ENCODE results near the gene USP19. TPM values are rescaled to one million over a fixed set of nuclear protein-coding genes. Genes with fewer than 3 reads are reported as not detected.
A peak's percentile ranks its signal among the peaks of the same experiment; 100 is the strongest.

Gene USP19
- polyA plus RNA-seq, 4 donors: 50.2 to 63.5 (median 57.6) TPM

- DNase-seq (ENCODE audit: low read depth in 4 of 4, low spot score in 3 of 4): no peak
These were observed 14.9 kb upstream of the USP19 start for GRCh38 chr3:49135499-49135898.

- no peak for DNase-seq (ENCODE audit: low read depth in 4 of 4, low spot score in 3 of 4)
These were observed 14.0 kb upstream of the USP19 start for GRCh38 chr3:49134471-49135265.

- peak; percentile 75 to 83 (median 78) for DNase-seq (ENCODE audit: low read depth in 4 of 4, low spot score in 3 of 4)
These were observed 12.8 kb upstream of the USP19 start for GRCh38 chr3:49133226-49133951.

GRCh38 chr3:49132437-49133225 is 12.0 kb upstream of the USP19 start, which contains the start of gene LAMB2:
Gene LAMB2, minus strand, starts transcription at chr3:49133050. Its CDS starts 183 bp downstream, at chr3:49132867.
- peak; percentile 70 to 76 (median 72) for DNase-seq (ENCODE audit: low read depth in 4 of 4, low spot score in 3 of 4)

GRCh38 chr3:49132073-49132436 is 11.4 kb upstream of the USP19 start:
- no peak for DNase-seq (ENCODE audit: low read depth in 4 of 4, low spot score in 3 of 4)

GRCh38 chr3:49131576-49131975 is 11.0 kb upstream of the USP19 start:
- DNase-seq (ENCODE audit: low read depth in 4 of 4, low spot score in 3 of 4): no peak

GRCh38 chr3:49131040-49131439 is 10.4 kb upstream of the USP19 start:
- no peak for DNase-seq (ENCODE audit: low read depth in 4 of 4, low spot score in 3 of 4)

- DNase-seq (ENCODE audit: low read depth in 4 of 4, low spot score in 3 of 4): no peak
These were observed 4.5 kb upstream of the USP19 start for GRCh38 chr3:49124991-49125670.

- no peak for DNase-seq (ENCODE audit: low read depth in 4 of 4, low spot score in 3 of 4)
These were observed 3.6 kb upstream of the USP19 start for GRCh38 chr3:49124203-49124602.

- DNase-seq (ENCODE audit: low read depth in 4 of 4, low spot score in 3 of 4): no peak
These were observed 3.1 kb upstream of the USP19 start for GRCh38 chr3:49123687-49124086.

GRCh38 chr3:49122886-49123545 is 2.4 kb upstream of the USP19 start:
- no peak for DNase-seq (ENCODE audit: low read depth in 4 of 4, low spot score in 3 of 4)

GRCh38 chr3:49122451-49122850 is 1.8 kb upstream of the USP19 start:
- DNase-seq (ENCODE audit: low read depth in 4 of 4, low spot score in 3 of 4): no peak

- DNase-seq (ENCODE audit: low read depth in 4 of 4, low spot score in 3 of 4): no peak
These were observed 1.4 kb upstream of the USP19 start for GRCh38 chr3:49122022-49122421.

- no peak for DNase-seq (ENCODE audit: low read depth in 4 of 4, low spot score in 3 of 4)
These were observed 611 bp upstream of the USP19 start for GRCh38 chr3:49121132-49121736.

- no peak for DNase-seq (ENCODE audit: low read depth in 4 of 4, low spot score in 3 of 4)
These were observed 556 bp downstream of the USP19 start for GRCh38 chr3:49120096-49120437.

GRCh38 chr3:49119439-49119838 is 1.2 kb downstream of the USP19 start:
- no peak for DNase-seq (ENCODE audit: low read depth in 4 of 4, low spot score in 3 of 4)

- no peak for DNase-seq (ENCODE audit: low read depth in 4 of 4, low spot score in 3 of 4)
These were observed 1.6 kb downstream of the USP19 start for GRCh38 chr3:49119036-49119435.

- no peak for DNase-seq (ENCODE audit: low read depth in 4 of 4, low spot score in 3 of 4)
These were observed 8.4 kb downstream of the USP19 start for GRCh38 chr3:49112262-49112661.

GRCh38 chr3:49111347-49111746 is 9.3 kb downstream of the USP19 start:
- no peak for DNase-seq (ENCODE audit: low read depth in 4 of 4, low spot score in 3 of 4)

GRCh38 chr3:49110780-49111179 is 9.8 kb downstream of the USP19 start:
- DNase-seq (ENCODE audit: low read depth in 4 of 4, low spot score in 3 of 4): no peak

Measured in right renal pelvis (tissue), 4 donors.